Transverse colon (tissue), 3 donors: Measurements from ENCODE around the gene CDC42EP1.

Source experiments
- POLR2A ChIP-seq: fragments of 450-650 bp; IDR thresholded peaks from one replicate; pipeline ENCODE4 v1.6.1; 2016; ENCODE audit warnings: antibody characterized with exemption, mild to moderate bottlenecking, moderate library complexity
- TF ChIP-seq, protein P1 (sequence below), 5 experiments: fragments of 200-600 bp in 3 of 5; fragments of 450-650 bp in 2 of 5; sonication (generic) in 3 of 5; IDR thresholded peaks; 1 replicate in 2 of 5; 2 replicates in 3 of 5; pipeline ENCODE4 v1.5.1; 2016 to 2017; ENCODE audit warnings: antibody characterized with exemption in 5 of 5, inconsistent platforms in 3 of 5, mild to moderate bottlenecking in 2 of 5, moderate library complexity in 1 of 5

DNA sequence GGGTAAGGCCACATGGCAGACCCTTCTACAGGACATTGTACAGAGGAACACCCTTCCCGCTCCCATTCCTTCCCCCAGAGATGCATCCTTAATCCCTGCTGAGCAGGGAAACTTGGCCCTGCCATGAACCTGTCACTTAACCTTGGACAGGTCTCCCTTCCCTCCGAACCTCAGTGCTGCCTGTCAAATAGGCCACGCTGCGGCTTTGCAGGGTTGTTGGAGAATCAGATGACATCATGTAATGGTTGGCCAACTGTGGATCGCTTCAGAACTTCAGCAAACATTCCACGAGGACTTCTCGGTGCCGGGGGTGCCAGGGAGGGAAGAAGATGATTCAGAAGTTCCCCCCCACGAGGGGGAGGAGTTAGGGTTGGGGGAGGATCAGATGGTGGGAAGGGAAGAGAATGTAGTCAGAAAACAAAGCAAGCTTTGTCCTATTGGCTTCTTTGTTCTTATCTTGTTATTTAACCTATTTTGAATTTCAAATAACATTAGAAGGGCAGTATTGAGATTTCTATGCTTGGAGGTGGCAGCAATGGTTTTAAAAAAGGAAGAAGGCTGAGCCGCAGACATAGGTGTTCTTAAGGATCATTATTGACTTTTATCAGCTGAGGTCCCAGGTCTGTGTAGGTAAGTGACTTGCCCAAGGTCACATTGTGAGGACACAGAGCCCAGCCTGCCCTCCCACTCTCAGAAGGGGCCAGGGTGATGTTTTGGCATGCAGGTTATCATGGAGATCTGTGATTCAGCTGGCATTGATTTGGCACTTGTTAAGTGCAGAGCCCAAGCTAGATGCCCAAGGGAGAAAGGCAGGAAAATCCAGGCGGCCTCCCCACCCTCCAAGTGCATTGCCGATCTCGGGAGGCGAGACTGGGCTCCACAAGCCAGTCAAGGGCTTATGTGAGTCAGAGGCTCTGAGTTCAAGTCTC lies 3.1 kb downstream of the CDC42EP1 start:
- TF ChIP-seq, protein P1, sequence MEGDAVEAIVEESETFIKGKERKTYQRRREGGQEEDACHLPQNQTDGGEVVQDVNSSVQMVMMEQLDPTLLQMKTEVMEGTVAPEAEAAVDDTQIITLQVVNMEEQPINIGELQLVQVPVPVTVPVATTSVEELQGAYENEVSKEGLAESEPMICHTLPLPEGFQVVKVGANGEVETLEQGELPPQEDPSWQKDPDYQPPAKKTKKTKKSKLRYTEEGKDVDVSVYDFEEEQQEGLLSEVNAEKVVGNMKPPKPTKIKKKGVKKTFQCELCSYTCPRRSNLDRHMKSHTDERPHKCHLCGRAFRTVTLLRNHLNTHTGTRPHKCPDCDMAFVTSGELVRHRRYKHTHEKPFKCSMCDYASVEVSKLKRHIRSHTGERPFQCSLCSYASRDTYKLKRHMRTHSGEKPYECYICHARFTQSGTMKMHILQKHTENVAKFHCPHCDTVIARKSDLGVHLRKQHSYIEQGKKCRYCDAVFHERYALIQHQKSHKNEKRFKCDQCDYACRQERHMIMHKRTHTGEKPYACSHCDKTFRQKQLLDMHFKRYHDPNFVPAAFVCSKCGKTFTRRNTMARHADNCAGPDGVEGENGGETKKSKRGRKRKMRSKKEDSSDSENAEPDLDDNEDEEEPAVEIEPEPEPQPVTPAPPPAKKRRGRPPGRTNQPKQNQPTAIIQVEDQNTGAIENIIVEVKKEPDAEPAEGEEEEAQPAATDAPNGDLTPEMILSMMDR (IDR thresholded peaks at IDR 0.05): no peak
- no peak for TF ChIP-seq POLR2A
